NCI-H345 treated with DMSO at 0.1 percent for 48 hours (cell line): ENCODE data around the gene PWWP2B.

ENCODE experiments used
- DNase-seq: peaks from one replicate; lab custom pipeline; 2025; ENCODE audit not compliant: unreplicated experiment; lab: John Stamatoyannopoulos, UW

PWWP2B gene

GRCh38 chr10:132417957-132418441, 21.0 kb downstream of the PWWP2B start:
- DNase-seq = no peak

- DNase-seq = peak; percentile 52
These were observed 21.8 kb downstream of the PWWP2B start for GRCh38 chr10:132418527-132419416.

- DNase-seq = no peak
These were observed 22.8 kb downstream of the PWWP2B start for GRCh38 chr10:132419538-132420468.

GRCh38 chr10:132420469-132420980, 23.5 kb downstream of the PWWP2B start:
- DNase-seq = no peak

GRCh38 chr10:132420981-132421846, 24.2 kb downstream of the PWWP2B start:
- DNase-seq = no peak

- DNase-seq = peak; percentile 51
These were observed 25.1 kb downstream of the PWWP2B start for GRCh38 chr10:132421847-132422751.

GRCh38 chr10:132422903-132423825, 26.2 kb downstream of the PWWP2B start:
- no peak for DNase-seq

- DNase-seq = peak; percentile 64
These were observed 27.2 kb downstream of the PWWP2B start for GRCh38 chr10:132423966-132424861.

- DNase-seq = no peak
These were observed 28.2 kb downstream of the PWWP2B start for GRCh38 chr10:132425029-132425756.

- no peak for DNase-seq
These were observed 28.8 kb downstream of the PWWP2B start for GRCh38 chr10:132425757-132426155.

- DNase-seq = no peak
These were observed 30.2 kb downstream of the PWWP2B start for GRCh38 chr10:132427006-132427771.

GRCh38 chr10:132427939-132428367, 31.0 kb downstream of the PWWP2B start:
- DNase-seq = no peak

GRCh38 chr10:132428486-132428995, 31.5 kb downstream of the PWWP2B start:
- DNase-seq = no peak

- DNase-seq = peak; percentile 85
These were observed 32.6 kb downstream of the PWWP2B start for GRCh38 chr10:132429281-132430230.
